Upper lobe of left lung (tissue), 4 donors: ENCODE results near the gene GNG13.

Source experiments
- CTCF ChIP-seq, 6 experiments: fragments of 450-650 bp in 4 of 6; fragments of 200-600 bp in 2 of 6; sonication (generic) in 2 of 6; IDR thresholded peaks; one replicate each; pipeline ENCODE4 v1.5.1; 2016 to 2019; ENCODE audit warnings: antibody characterized with exemption in 6 of 6
- POLR2A ChIP-seq, 4 donors: fragments of 450-650 bp; IDR thresholded peaks; one replicate each; pipeline ENCODE4 v1.5.1; 2016 to 2017; ENCODE audit warnings: antibody characterized with exemption in 4 of 4, mild to moderate bottlenecking in 2 of 4
- POLR2AphosphoS5 ChIP-seq, 2 donors: sonication (generic); formaldehyde crosslinking; IDR thresholded peaks; one replicate each; pipeline ENCODE4 v1.5.1; 2017; ENCODE audit warnings: antibody characterized with exemption in 2 of 2

GRCh38 chr16:822174-822908 is 21.8 kb upstream of the GNG13 start:
- TF ChIP-seq CTCF (IDR thresholded peaks at IDR 0.05) (no peak), POLR2A (IDR thresholded peaks at IDR 0.05) (no peak), POLR2AphosphoS5 (IDR thresholded peaks at IDR 0.05) (no peak)
